ENCODE data around the gene RAMP1.
"Not testable (repeated sequence)": the region's sequence is repeated elsewhere in the genome, so short reads cannot be mapped to it uniquely, and the experiment has no call there.

The RAMP1 gene

GRCh38 chr2:237833546-237833945 is 25.9 kb upstream of the RAMP1 start:
- TF ChIP-seq EZH2phosphoT487 (IDR thresholded peaks at IDR 0.05; ENCODE audit: borderline replicate concordance) (no peak), CTCF (conservative IDR thresholded peaks at IDR 0.05; ENCODE audit: low read length) (no peak)
- Histone ChIP-seq H3K4me3 (ENCODE audit: low read length, poor library complexity, severe bottlenecking) (no peak overlapping the region), H3K9me3 (ENCODE audit: insufficient read depth, low read depth, low read length) (no peaks in the 10 kb centered on the region), H4K20me1 (ENCODE audit: insufficient read depth, low read length, poor library complexity, severe bottlenecking) (no peaks in the 10 kb centered on the region), H2AFZ (ENCODE audit: low read length) (no peak overlapping the region), H3K36me3 (ENCODE audit: insufficient read depth, low read length) (no peaks in the 10 kb centered on the region), H3K27me3 (ENCODE audit: insufficient read depth, low read length, poor library complexity, severe bottlenecking) (no peaks in the 10 kb centered on the region), H3F3A (ENCODE audit: low read depth) (no peaks in the 10 kb centered on the region), H3K4me1 (ENCODE audit: insufficient read depth, low read length, poor library complexity, severe bottlenecking) (peaks cover 21% of the 10 kb centered on the region), H3K9me2 (replicated peaks; ENCODE audit: low read depth, low read length) (no peaks in the 10 kb centered on the region), H3K79me2 (ENCODE audit: insufficient read depth, low read length) (no peaks in the 10 kb centered on the region), H3K4me2 (ENCODE audit: low read depth, low read length, poor library complexity, severe bottlenecking) (peak overlapping the region; percentile 13), H3K9ac (ENCODE audit: low read depth, low read length, poor library complexity, severe bottlenecking) (no peak overlapping the region)

GRCh38 chr2:237835372-237835771 is 24.1 kb upstream of the RAMP1 start:
- H3K9me2 ChIP-seq (replicated peaks; ENCODE audit: low read depth, low read length), result no peaks in the 10 kb centered on the region
- no peak overlapping the region for H2AFZ ChIP-seq (ENCODE audit: low read length)
- no peaks in the 10 kb centered on the region for H3K27me3 ChIP-seq (ENCODE audit: insufficient read depth, low read length, poor library complexity, severe bottlenecking)
- H4K20me1 ChIP-seq (ENCODE audit: insufficient read depth, low read length, poor library complexity, severe bottlenecking), result no peaks in the 10 kb centered on the region
- H3K4me2 ChIP-seq (ENCODE audit: low read depth, low read length, poor library complexity, severe bottlenecking), result no peak overlapping the region
- TF ChIP-seq CTCF (conservative IDR thresholded peaks at IDR 0.05; ENCODE audit: low read length) (no peak), EZH2phosphoT487 (IDR thresholded peaks at IDR 0.05; ENCODE audit: borderline replicate concordance) (no peak)
- no peaks in the 10 kb centered on the region for H3F3A ChIP-seq (ENCODE audit: low read depth)
- no peak overlapping the region for H3K9ac ChIP-seq (ENCODE audit: low read depth, low read length, poor library complexity, severe bottlenecking)
- no peaks in the 10 kb centered on the region for H3K36me3 ChIP-seq (ENCODE audit: insufficient read depth, low read length)
- H3K9me3 ChIP-seq (ENCODE audit: insufficient read depth, low read depth, low read length), result no peaks in the 10 kb centered on the region
- H3K4me1 ChIP-seq (ENCODE audit: insufficient read depth, low read length, poor library complexity, severe bottlenecking), result peaks cover 21% of the 10 kb centered on the region
- no peaks in the 10 kb centered on the region for H3K79me2 ChIP-seq (ENCODE audit: insufficient read depth, low read length)
- no peak overlapping the region for H3K4me3 ChIP-seq (ENCODE audit: low read length, poor library complexity, severe bottlenecking)

GRCh38 chr2:237841051-237841450 is 18.4 kb upstream of the RAMP1 start:
- Histone ChIP-seq H3K4me2 (ENCODE audit: low read depth, low read length, poor library complexity, severe bottlenecking) (no peak overlapping the region), H3K27me3 (ENCODE audit: insufficient read depth, low read length, poor library complexity, severe bottlenecking) (no peaks in the 10 kb centered on the region), H3K4me3 (ENCODE audit: low read length, poor library complexity, severe bottlenecking) (no peak overlapping the region), H3K4me1 (ENCODE audit: insufficient read depth, low read length, poor library complexity, severe bottlenecking) (no peaks in the 10 kb centered on the region), H3K9me2 (replicated peaks; ENCODE audit: low read depth, low read length) (no peaks in the 10 kb centered on the region), H3K79me2 (ENCODE audit: insufficient read depth, low read length) (no peaks in the 10 kb centered on the region), H4K20me1 (ENCODE audit: insufficient read depth, low read length, poor library complexity, severe bottlenecking) (no peaks in the 10 kb centered on the region), H3K36me3 (ENCODE audit: insufficient read depth, low read length) (no peaks in the 10 kb centered on the region), H2AFZ (ENCODE audit: low read length) (no peak overlapping the region), H3K9me3 (ENCODE audit: insufficient read depth, low read depth, low read length) (no peaks in the 10 kb centered on the region), H3K9ac (ENCODE audit: low read depth, low read length, poor library complexity, severe bottlenecking) (no peak overlapping the region), H3F3A (ENCODE audit: low read depth) (no peaks in the 10 kb centered on the region)
- TF ChIP-seq CTCF (conservative IDR thresholded peaks at IDR 0.05; ENCODE audit: low read length) (no peak), EZH2phosphoT487 (IDR thresholded peaks at IDR 0.05; ENCODE audit: borderline replicate concordance) (no peak)

- not testable (repeated sequence) for H3K4me1 ChIP-seq (ENCODE audit: insufficient read depth, low read length, poor library complexity, severe bottlenecking); H3K9ac ChIP-seq (ENCODE audit: low read depth, low read length, poor library complexity, severe bottlenecking); H3K4me2 ChIP-seq (ENCODE audit: low read depth, low read length, poor library complexity, severe bottlenecking); H3K4me3 ChIP-seq (ENCODE audit: low read length, poor library complexity, severe bottlenecking); H3K27me3 ChIP-seq (ENCODE audit: insufficient read depth, low read length, poor library complexity, severe bottlenecking); H3K9me3 ChIP-seq (ENCODE audit: insufficient read depth, low read depth, low read length); H3K9me2 ChIP-seq (replicated peaks; ENCODE audit: low read depth, low read length); H2AFZ ChIP-seq (ENCODE audit: low read length); H4K20me1 ChIP-seq (ENCODE audit: insufficient read depth, low read length, poor library complexity, severe bottlenecking); H3K79me2 ChIP-seq (ENCODE audit: insufficient read depth, low read length); H3K36me3 ChIP-seq (ENCODE audit: insufficient read depth, low read length); H3F3A ChIP-seq (ENCODE audit: low read depth)
Observed at GRCh38 chr2:237848940-237849339, 10.5 kb upstream of the RAMP1 start.
